Right renal cortex interstitium (tissue), 3 donors: Measurements from ENCODE around the gene SFN. TPM values are rescaled to one million over a fixed set of nuclear protein-coding genes. Genes with fewer than 3 reads are reported as not detected.
A peak's percentile ranks its signal among the peaks of the same experiment; 100 is the strongest.
"Not testable (repeated sequence)": the region's sequence is repeated elsewhere in the genome, so short reads cannot be mapped to it uniquely, and the experiment has no call there.

Experiments
- DNase-seq, 3 donors: peaks; one replicate each; pipeline ENCODE4 v3.0.0-alpha.2; 2013; ENCODE audit warnings: low read depth in 3 of 3, low spot score in 2 of 3
- polyA plus RNA-seq, 3 donors: library from polyadenylated mRNA; unstranded; fragments of 120-200 nt; gene quantifications; one replicate each; pipeline ENCODE4 v1.2.1, GENCODE V29; 2013; ENCODE audit not compliant: insufficient read length in 3 of 3

SFN gene
- polyA plus RNA-seq, 3 donors: 0.28 to 0.75 (median 0.46) TPM

DNA sequence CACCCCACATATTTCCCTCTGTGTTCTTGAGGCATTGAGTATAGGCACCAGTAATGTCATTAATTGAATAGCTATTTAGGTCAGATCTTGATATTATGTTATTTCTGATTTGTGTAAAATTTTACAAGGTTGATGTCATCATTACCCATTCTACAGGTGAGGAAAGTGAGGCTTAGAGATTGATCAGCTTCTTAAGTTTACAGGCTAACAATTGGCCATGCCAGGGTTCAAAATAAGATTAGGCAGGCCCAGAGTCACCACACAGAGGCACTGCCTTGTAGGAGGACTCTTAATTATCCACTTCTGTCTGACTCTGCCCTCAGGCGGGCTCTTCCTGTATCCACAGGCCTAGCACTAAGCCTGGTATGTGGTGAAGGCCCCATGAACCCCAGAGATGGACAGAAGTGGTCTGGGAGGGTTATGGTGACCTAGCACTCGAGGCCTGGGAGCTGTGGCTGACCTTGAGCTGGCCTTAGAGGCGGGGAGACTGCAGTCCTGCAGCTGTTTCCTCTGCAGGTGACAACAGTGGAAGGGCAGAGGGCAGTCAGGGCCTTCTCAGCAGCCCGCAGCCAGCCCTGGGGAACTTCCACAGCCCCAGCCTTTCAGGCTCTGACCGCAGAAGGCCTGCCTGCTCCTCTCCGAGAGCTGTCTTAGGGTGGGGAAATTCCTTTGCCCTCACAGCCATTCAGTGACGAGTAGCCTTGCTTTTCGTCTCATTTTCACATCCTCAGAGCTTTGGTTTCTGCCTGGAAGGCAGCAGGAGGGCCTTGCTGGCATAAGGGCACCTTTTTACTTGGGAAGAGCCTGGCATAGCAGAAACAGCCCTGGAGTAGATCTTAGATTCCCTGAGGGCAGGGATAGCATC is 24.2 kb upstream of the SFN start:
- no peak for DNase-seq

DNA sequence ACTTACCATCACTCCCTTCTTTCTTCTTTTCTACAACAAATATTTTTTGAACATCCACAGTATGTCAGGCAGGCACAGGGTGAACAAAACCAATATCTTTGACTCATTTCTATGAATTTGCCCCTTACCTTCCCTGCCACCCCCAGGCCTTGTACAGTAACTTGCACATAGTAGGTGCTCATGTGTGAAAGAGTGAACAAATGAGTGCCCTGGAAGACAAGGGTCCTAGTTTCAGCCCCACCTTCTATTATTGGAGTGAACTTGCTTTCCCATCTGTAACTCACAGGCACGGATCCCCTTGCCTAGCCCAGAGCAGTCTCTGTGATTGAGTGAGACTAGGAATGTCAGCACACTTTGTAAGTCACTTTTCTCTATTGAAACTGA is 23.6 kb upstream of the SFN start:
- DNase-seq: no peak

DNA sequence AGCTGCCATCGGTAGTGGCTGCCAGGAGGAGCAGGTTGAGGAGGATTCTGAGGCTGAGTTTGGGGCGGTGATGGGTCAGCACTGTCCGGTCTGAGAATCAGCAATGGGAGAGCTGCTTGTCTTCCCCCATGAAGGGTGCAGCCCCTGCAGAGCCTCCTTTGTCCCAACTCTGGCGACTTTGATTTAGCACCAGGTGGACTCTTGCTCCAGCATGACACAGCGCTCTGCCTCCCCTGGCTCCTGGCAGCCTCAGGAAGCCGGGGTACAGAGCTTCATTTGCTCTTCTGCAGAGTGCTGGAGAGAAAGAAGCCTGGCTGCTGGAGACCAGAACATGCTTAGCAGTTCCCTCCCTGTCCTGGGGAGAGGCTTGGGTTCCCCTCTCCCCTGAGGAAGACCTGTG is 23.2 kb upstream of the SFN start:
- no peak for DNase-seq

DNA sequence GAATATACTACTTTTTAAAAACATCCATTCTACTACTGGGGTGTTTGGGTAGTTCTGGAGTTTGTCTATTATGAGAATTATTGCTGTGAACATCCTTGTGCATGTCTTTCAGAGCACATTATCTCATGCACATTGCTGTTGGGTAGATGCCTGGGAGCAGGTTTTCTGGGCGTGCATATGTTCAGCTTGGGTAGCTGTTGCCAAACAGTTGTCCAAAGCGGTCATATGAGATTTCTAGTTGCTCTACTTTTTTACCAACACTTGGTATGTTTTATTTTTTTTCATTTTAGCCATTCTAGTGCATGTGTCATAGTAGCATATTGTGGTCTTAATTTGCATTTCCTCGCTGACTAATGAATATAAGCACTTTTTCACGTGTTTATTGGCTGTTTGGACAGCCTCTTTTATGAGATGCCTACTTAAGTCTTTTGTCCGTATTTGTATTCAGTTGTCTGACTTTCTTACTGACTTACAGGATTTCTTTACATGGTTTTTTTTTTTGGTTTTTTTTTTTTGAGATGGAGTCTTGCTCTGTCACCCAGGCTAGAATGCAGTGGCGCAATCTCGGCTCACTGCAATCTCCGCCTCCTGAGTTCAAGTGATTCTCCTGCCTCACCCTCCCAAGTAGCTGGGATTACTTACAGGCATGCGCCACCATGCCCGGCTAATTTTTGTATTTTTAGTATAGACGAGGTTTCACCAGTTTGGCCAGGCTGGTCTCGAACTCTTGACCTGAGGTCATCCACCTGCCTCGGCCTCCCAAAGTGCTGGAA is 18.3 kb upstream of the SFN start:
- DNase-seq: no peak

DNA sequence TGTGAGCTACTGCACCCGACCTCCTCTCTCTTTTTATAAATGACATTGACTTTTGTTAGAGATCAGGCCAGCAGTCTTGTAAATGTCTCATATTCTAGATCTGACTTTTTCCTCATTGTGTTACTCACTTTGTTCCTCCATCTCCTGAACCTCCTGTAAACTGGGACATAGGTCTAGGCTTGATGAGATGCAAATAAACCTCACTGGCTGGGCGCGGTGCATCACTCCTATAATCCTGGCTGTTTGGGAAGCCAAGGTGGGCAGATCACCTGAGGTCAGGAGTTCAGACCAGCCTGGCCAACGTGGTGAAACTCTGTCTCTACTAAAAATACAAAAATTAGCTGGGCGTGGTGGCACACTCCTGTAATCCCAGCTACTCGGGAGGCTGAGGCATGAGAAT is 15.1 kb upstream of the SFN start:
- not testable (repeated sequence) for DNase-seq

DNA sequence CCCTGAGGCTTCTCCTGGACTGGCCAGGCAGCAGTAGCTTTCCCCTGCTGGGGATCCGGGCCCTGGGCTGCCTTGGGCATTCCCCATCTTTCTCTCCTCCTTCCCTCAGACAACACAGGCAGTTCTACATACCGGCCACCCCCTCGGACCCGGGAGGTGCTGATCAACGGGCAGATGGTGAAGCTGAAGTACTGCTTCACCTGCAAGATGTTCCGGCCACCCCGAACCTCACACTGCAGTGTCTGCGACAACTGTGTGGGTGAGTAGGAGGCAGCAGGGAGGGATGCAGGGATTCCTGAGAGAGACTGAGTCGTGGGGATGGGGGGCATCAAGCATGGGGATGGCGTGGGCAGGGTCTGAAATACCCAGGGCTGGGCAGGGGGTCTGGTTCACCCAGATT is 14.4 kb upstream of the SFN start:
- DNase-seq: no peak

DNA sequence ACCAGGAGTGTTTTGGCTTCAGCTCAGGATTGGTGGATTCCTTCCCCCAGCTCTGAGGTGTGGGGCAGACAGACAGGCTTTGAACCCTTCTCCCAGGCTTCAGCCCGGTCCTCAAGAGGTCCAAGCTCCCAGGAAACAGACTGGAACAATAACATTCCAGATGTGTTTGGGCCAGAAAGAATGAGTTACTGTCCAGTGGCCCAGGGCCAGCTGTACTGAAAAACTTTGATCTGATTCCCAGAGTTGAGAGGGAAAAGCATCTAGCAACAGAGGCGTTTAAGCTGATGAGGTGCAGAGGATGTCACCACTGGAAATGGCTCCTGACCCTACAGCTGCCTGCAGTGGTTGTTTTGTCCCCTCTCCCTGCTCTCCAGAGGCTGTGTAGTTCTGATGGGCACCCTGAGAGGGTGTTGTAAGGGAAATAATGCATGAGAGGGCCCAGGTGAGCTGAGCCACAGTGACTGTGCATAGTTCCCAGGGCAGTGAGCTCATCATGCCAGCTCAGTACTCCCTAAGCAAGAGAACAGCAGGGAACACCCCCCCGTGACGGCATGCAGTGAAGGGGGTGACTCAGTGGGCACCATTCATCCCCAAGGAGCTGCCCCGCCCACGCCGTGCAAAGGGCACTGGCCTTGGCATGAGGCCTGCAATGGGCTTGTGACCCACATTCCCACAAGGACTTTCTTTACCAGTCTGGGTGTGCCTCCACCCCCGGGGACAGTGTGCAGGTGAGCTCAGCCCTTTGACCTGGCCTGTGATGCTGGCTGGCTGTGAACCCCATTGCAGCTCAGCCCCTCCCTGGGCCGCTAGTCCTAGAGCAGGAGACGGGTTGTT is 13.8 kb upstream of the SFN start:
- DNase-seq: no peak

DNA sequence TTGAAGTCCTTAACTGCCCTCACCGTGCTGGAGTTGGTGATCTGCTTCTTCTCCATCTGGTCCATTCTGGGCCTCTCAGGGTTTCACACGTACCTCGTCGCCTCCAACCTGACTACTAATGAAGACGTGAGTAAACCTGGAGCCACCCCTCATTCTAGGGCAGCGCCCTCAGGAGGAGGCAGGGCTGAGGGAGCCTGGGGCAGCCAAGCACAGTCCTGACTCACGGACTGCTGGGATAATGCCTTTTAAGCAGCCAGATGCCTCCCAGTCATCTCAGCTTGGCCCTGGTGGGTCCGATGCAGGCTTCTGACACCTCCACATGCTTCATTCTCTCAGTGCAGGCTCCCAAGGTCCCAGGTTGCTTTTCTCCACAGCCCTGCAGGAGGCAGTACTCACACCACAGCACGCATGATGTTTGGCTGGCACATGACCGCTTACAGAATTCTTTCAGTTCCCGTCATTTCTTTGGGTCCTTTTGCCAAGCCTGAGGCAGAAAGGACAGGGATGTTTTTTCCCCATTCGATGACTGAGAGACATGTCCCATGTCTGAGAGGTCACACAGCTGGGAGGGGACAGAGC is 11.8 kb upstream of the SFN start:
- no peak for DNase-seq

DNA sequence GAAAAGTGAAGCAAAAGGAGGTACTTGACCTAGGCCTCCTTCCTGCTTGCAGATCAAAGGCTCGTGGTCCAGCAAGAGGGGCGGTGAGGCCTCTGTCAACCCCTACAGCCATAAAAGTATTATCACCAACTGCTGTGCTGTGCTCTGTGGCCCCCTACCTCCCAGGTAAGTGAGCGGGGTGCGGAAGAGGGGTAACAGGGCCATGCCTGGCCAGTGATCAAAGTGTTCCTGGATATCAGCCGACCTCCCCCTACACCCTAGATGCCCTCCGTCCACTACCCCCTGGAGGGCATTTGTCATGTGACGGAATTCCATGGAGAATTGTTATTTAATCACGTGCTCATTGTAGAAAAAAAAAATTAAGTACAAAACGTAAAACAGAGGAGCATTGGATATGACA is 10.2 kb upstream of the SFN start:
- no peak for DNase-seq

DNA sequence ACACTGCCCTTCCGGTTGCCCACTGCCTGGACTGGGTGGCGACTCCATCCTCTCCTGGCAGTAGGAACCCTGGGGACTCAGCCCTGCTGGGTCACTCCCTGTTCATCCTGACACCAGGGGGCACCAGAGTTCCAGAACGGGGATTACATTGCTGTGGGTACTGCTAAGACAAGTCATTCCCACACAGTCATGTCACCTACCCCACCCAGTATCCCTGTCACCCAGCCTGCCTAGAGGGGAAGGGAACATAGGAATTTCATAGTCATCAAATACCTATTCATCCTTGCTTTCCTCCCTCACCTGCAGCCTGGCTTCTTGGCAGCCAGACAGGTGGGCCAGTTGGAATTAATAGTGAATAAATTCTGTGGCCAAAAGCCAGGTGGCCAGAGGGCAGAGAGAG is 9.8 kb upstream of the SFN start:
- DNase-seq: peak in 2 of 3 donors; percentile 40 to 63

DNA sequence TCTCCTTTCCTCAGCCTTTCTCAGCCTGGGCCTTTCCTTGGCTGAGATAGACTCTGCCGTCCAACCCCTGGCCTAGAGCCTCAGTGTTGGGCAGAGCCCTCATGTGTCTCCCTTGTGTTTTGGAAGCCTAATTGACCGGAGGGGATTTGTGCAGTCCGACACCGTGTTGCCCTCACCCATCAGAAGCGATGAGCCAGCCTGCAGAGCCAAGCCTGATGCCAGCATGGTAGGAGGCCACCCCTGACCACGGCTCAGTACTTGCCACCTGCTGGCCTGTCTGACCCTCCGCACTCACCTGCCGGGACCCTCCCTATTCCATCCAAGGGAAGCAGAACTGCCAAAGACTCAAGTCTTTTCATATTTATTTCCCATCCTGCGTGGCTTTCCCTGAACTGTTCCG is 9.3 kb upstream of the SFN start:
- DNase-seq: no peak

DNA sequence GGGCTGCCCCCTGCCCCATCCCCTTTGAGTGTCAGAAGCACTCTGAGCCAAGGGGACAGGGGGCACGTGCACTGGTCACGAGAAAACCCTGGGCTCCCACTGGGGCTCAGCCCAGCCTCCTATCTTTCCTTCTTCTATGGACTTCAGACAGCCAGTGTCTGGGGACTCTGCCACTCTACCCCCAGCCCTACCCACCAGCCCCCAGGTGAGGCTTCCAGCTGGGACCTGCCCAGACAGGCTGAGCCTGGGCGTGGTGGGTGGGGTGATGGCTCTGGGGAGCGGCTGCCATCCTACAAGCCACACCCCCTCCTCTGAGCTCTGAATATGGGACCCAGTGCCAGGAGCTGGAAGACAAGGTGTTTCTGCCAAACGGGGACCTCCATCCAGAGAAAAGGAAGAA is 8.0 kb upstream of the SFN start:
- no peak for DNase-seq

DNA sequence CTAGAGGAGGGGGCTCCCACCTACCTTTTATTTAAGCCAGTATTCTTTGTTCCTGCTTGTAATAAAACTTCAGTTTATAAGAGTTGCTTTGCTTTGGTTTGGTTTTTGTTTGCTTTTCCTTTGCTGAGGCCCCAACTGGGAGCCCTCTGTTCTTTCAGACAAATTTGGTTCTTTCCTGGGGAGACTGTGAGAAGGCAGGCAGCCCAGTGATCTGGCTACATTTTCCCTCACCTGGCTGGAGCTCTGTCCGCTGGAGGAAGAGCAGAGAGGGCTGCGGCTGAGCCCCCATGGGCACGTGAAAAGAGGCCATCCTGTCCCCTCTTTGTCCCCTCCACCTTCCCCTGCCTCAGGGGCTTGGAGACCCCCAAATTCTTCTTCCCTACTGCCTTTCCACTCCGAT is 7.3 kb upstream of the SFN start:
- DNase-seq: no peak

DNA sequence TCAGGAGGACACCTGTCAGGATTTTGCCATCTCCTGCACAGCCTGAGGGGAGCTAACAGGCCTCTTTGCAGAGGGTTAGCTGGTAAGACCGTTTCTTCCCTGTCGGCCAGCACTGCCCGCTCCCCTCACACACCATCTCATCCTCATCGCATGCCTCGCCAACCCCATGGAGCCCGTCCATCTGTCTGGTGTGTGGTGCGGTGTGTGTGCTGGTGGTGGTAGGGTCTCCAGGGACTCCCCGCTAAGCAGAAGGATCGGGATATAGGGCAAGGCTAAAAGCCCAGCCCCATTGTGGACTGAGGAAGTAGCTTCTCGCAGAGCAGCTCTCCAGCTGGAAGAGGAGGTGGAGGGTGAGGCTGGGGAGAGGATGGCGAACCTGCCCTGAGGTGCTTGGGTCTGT is 6.8 kb upstream of the SFN start:
- DNase-seq: no peak

DNA sequence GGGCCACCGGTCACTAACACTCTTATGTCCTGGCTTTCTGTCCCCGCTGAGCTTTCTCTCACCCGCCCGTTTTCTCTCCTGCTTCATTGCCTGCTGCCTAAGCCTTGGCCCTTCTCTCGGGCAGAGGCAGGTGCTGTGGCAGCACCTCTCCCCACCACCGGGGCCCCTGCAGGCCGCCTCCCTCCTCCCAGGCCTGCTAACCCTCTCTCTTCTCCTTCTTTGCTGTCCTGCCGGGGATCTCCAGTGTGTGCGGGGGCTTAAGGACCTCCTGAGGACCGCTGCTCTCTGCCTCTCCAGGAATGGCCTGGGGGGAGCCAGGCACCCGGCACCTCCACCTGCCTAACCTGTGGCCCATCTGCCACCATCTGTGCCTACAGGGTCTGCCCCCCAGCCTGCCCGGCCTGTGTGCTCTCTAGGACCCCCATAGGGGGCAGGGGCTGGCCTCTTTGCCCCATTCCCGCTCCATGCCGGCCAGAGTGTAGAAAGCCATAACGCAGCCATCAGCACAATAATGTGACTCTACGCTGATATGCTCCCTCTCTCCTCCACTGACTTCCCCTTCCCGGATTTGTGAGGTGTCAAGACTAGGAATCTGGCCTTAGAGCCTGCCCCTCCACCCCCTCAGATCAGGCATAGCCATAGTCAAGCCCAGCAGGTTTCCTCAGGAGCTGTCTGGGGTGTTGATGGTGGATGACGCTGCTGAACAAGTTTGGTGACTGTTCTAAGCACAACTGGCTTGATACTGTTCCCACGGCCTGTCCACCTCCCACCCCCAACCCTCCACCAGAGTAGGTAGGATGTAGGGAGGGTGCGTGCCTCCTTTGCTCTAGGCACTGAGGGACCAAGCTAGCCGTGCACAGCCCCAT is 6.1 kb upstream of the SFN start:
- DNase-seq: no peak

DNA sequence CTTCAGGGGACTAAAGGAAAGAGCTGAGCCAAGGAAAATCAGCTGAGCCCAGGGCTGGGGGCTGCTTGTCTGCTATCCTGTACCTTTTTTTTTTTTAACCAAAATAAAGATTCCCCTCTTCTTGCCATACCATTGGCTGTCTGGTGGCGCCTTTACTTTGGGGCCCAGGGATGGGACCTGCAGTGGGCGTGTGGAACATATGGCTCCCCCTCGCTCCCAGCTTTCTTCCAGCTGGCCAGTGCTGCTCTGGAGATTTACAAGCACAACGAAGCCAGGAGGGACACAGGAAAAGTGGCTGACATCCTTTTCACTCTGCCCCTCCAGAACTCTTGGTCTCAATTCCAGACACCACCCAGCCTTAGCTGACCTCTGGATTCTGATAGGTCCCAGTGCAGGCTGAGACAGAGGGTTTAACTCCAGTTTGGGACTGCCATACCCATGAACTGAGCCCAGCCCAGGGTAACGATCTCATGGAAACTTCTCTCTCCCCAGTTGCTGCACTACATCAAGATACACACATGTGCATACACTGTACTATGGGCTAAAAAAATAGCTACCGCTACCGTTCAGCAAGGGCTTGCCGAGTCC is 5.4 kb upstream of the SFN start:
- DNase-seq: no peak

DNA sequence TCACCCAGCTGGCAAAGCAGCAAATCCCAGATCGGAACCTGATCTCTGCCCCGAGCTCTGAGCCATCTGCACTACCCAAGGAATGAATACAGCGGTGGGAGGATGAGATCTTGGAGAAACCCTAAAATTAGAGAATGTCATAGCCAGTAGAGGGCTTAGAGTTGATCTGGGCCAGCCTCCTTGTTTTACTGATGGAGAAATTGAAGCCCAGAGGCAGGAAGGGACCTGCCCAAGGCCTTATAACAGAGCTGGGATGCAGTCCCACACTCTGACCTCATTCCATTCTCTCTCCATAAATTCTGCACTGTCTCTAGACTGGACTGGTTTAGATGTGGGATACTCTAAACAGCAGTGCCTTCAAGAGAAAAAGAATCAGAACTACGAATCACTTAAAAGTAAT is 4.8 kb upstream of the SFN start:
- no peak for DNase-seq

DNA sequence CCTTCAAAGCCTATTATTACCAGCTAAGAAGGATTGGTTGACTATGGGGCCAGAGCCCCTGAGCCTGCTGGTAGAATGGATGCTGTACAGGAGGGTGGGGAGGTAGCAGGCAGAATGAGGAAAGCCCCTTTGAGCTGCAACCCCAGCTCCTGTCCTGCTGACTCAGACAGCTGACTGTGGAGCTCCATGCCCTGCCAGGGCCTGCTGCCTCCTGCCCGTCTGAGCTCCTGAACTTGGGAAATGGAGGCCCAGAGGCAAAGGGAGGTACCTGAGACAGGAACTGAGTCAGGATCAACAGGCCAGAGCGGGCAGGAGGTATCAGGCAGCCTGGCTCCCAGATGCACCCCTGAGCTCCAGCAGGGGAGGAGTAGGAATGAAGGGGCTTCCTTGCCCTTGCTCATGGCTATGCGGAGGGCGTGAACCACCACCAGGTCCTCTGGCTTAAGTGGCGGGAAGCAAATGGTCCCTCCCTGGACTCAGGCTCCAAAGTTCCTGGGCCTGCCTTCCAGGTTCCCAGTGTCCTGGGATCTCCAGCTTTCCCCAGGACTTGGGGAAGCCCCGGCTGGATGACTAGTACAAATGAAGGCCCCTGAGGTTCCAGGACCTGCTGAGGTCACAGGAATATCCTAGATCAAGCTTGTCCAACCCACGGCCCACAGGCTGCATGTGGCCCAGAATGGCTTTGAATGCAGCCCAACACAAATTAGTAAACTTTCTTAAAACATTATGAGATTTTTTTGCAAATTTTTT is 3.9 kb upstream of the SFN start:
- DNase-seq: no peak

DNA sequence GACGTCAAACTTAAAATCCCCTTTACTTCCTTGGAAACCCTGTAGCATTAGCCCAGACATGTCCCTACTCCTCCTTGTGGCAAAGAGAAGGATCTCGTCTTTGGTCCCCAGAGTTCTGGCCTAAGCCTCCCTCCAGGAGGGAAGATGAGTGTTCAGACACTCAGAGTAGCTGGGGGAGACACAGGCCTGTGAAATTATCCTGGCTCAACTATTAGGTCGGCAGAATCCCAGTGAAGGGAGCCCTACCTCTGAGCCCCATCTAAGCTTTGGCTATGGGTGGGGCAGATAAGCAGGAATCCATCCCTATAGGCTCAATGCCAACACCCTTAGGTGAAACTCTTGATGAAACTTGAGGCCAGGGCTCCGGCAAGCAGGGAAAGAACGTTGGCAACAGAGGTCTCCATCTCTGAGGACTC is 1.7 kb upstream of the SFN start:
- DNase-seq: no peak
